Fibroblast of skin of left quadriceps (primary cell): ENCODE measurements around the gene MRAP.
"Not testable (repeated sequence)": the region's sequence is repeated elsewhere in the genome, so short reads cannot be mapped to it uniquely, and the experiment has no call there.

ENCODE experiments used
- DNase-seq, 2 experiments: peaks; one replicate each; pipeline ENCODE4 v3.0.0-alpha.2; 2013; ENCODE audit warnings: low read depth in 2 of 2

MRAP gene

DNA sequence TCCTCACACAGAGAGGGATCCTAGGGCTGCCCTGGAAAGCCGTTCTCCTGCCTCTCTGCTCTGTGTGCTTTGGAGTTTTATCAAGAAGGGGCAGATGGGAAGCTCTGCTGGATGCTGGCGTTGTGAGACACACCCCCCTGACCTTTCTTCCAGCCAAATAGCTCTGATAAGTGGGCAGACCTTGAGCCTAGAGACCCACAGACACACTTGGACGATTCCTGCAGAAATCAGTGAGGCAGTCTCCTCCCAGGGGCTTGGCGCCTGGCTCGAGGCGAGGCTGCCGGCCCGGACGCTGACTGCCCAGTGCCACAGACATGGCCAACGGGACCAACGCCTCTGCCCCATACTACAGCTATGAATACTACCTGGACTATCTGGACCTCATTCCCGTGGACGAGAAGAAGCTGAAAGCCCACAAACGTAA is at the start of gene MRAP:
Gene MRAP (plus strand): TSS at position 198 of the 424 bp plus-strand sequence. CDS start 117 bp downstream, at position 315.
- DNase-seq = no peak

DNA sequence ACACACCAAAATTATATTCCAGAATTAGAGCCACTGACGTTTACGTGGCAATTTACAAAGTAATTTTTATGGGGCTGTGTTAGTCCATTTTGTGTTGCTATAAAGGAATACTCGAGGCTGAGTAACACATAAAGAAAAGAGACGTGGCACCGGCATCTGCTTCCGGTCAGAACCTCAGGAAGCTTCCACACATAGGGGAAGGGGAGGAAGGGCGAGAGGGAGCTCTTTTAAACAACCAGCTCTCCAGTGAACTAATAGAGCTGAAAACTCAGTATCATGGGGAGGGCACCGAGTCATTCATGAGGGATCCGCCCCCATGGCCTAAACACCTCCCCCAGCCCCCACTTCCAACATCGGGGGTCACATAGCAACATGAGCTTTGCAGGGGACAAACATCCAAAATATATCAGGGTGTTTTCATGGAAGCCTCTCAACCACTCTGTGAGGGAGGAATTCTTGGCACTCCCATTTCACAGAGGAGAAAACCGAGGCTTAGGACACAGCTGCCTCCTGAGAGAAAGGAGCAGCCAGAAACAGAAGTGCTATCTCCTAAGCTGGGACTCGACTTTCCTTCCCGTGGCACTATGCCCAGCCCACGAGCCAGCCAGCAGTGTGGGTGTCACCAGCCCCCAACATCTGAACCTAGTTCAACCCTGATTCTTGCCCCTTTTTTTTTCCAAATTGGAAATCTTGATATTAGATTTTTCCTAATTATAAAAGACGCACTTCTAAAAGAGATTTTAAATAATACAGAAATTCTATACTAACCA is 49.0 kb upstream of the MRAP start:
- DNase-seq = no peak

DNA sequence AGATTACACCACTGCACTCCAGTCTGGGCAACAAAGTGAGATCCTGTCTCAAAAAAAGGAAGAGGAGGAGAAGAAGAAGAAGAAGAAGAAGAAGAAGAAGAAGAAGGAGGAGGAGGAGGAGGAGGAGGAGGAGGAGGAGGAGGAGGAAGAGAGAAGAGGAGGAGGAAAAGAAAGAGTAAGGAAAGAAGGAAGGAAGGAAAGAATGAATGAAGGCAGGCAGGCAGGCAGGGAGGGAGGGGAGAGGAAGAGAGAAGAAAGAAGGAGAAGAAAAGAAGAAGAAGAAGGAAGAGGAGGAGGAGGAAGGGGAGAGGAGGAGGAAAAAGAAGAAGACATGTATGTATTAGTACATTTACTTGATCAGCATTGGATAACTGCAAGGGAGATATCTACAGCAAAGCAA is 46.5 kb upstream of the MRAP start:
- no peak for DNase-seq

DNA sequence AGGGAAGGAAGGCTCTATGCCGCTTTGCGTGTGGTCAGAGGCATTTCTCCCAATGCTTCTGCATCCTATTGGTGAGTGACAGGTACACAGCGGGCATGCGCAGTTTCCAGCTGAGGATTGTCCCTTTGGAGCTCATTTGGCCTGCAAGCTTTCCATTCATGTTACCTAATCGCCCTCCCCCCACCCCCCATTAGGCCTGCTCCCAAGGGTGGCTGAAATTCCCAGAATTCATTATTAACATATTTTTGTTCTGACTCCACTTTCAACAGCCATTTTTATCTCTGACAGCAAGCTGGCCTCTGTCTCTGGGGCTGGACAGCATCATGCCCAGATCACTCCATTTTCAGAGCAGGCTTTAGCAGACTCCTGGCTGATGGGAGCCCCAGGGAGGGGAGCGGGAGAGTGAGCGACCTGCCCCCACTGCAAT is 45.4 kb upstream of the MRAP start:
- DNase-seq = peak; percentile 53 to 55

DNA sequence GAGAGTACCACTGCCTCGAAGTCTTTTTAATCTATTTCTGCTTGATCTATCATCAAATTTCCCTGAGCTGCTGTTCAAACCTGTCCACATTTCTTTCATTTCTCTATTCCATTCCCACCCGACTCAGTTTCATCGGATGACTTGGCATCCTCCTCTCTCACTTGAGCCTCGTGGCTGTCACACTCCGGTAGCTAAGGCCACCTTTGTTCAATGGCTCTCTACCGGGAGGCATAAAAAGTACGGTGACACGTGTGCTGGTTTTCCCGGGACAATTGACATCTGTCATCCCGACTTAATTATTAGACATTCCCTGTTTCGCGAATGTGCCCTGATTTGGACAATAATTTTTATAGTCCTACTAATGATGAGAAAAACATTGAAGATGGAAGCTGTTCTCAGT is 42.4 kb upstream of the MRAP start:
- DNase-seq = no peak

DNA sequence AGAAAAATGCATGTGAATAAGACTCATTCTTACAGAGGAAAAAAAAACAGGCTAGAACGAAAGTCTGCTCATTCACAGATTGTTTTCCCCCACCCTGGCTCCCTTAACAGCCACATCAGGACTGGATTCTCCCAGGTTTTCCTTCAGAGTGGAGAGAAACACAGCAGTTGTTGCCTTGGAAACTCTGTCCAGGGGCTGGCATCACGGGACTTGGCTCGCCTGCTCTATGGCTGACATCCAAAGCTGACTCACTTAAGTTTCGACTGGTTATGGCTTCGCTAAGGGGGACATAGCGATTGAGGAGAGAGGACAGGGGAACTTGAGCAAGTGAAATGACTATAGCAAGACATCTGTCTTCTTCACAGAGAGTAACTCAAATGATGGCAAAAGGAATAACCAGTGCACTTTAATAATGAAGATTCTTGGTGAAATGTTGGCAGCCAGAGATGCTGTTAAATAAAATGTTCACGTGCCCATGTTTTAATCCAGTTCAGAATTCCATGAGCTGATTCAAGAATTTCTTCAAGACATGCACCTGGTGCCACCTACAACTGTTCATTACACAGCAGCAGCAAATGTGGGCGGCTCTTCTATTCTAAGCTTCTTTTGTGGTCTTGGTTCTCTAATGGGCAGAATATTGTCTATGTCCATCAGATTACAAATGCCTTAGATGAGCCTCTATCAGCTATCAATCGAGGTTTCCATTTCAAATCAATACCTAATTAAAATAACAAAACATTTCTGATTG is 41.6 kb upstream of the MRAP start:
- DNase-seq = peak; percentile 72 to 74

DNA sequence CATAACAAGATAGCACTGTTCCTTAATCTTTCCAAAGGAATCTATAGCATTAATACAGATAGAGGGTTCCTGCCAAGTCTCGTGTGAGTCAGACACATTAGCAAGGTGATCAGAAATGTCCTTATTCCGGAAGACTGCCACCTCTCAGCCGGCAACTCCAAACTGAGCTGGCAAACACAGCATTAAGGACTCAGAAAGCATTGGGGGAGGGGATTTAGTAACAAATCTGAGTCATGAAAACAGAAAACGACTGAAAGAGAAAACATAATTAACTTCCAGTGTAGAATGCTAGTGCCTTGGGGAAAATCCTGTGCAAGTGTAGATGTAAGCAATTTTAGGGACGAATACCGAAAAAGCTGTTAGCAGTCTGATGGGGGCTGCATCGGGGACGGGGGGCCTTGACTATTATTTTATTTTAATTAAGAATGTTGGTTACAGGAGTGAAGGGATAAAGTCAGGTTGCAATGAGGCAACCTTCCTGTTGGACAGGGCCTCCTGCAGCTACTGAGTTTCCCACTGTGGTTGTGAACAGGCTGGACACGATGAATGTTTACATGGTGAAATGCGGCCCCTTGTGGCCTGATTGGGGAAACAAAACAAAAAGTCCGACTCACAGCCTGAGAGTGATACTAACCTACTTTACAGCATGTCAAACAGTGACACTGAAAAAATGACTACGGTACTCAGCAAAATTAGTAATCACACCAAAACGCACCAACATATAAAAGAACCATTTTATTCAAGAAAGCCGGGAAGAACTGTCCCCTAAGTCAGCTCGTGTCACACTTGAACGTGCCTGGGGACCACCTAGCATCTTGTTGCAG is 40.5 kb upstream of the MRAP start:
- DNase-seq = peak; percentile 63

DNA sequence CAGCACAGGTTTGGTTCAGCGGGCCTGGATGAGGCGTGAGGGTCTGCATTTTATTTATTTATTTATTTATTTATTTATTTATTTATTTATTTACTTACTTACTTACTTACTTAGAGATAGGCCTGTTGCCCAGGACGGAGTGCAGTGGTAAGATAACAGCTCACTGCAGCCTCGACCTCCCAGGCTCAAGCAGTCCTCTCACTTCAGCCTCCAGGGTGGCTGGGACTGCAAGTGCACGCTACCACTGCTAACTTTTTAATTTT is 39.9 kb upstream of the MRAP start:
- not testable (repeated sequence) for DNase-seq

DNA sequence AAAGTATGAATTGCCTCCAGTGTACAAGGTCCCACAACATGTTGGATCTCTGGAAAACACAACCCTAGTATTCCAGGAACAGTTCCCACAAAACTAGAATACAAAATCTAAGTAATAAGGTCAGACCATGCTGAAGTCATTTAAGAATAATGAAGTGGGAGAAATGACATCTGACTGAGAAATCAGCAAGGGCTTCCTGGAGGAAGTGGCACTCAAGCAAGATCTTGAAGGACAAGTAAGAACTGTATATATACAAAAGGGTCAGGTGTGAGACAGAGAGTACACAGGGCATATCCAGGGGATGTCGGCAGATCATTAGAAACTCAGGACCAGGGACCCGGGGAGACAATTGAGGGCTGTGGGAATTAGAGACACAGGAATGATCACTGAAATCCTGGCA is 38.5 kb upstream of the MRAP start:
- DNase-seq = no peak

DNA sequence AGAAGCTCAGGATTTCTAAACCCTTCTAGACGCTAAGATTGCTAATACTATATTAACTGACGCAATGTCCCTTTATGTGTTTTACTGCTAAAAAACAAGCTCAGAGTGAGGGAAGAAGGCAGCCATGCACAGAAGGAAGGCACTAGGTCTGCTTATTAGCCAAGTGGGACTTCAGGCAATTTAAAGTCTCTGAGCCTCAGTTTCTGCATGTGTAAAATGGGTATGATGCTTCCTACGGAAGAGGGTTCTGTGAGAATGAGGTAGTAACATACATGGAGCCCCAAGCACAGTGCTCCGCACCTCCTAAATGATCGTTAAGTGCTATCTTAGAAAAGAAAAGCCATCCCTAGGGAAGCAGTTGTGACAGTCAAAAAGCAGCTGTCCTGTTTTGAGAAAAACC is 36.7 kb upstream of the MRAP start:
- no peak for DNase-seq

DNA sequence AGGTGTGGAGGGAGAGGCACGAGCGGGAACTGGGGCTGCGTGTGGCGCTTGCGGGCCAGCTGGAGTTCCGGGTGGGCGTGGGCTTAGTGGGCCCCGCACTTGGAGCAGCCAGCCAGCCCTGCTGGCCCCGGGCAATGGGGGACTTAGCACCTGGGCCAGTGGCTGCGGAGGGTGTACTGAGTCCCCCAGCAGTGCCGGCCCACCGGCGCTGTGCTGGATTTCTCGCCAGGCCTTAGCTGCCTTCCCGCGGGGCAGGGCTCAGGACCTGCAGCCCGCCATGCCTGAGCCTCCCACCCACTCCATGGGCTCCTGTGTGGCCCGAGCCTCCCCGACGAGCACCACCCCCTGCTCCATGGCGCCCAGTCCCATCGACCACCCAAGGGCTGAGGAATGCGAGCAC is 33.3 kb upstream of the MRAP start:
- DNase-seq = not testable (repeated sequence)

DNA sequence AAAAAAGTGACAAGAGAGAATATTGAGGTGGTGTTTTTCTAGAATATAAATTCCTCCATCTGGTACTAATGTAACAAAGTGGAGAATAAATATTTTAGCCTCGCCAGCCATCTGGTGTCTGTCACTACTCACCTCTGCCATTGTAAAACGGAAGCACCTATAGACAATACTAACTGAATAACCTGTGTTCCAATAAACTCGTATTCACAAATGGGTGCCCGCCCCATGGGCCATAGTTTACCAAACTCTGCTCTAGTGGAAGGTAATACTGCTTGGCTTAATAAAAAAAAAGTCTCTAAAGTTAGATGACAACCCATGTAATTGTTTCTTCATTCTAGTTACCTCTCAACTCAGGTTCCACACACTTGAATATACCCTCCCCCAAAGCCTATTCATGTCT is 27.9 kb upstream of the MRAP start:
- DNase-seq = no peak

DNA sequence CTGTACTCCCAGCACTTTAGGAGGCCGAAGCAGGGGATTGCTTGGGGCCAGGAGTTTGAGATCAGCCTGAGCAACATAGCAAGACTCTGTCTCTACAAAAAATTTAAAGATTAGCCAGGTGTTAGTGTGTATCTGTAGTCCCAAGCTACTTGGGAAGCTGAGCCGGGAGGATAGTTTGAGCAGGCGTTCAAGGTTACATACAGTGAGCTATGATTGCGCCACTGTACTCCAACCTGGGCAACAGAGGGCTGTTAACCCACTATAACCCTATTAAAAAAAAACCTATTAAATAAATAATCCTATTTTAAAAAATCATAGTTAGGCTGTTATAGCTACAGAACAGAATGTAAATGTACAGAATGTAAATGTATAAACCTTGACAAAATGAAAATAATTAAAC is 22.0 kb upstream of the MRAP start:
- no peak for DNase-seq

DNA sequence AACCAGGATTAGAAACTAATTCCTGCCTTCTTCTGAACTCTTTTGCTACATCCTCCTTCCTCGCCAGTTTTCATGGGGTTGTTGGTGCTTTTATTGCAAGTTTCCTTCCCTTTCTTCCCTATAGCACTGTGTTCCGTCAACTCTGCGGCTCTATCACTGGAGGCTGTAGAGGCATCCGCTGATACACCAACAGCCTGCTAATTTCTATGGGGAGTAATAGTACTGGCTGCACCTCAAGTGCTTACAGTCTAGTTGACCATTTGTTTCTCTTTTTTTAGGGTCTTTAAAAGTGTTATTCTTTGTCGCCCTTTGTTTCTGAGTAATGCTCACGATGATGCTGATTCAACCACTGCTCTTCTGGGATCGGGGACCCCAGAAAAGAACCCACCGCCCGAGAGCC is 20.6 kb upstream of the MRAP start:
- no peak for DNase-seq

DNA sequence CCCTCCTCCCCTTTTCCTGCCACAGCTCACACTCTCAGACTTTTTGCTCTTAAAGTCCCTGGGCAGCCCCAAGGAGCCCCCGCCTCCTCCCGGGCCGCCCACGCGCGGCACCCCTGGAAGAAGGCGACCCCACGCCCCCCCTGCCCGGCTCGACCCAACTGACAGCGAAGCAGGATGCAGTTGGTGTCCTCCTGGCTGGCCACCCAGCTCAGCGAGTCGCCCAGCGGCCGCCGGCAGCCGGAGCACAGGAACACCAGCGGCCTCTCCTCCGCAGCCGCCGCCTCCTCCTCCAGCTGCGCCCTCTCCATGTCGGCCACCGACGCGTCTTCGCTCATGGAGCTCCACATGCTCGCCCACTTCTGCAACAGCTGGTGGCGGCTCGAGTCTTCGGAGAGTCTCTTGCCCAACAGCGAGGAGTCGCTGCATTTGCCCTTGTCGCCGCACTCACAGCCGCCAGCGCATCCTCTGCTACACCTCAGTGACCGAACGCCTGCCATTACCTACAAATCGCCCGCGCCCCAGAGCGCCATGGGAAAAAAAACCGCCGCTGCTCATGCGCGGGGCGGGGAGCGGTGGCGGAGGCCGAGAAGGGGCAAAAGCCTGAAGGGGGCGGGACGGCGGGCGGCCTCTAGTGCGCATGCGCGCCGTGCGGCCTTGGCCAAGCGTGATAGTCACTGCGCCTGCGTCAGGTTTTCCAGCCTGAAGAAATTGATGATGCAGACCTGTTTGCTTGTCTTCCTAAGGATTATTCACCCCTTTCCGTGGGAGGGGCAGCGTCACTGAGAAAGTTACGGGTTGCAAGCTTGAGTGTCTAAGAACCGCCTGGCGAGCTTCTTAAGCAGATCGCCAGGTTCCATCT is 19.9 kb upstream of the MRAP start, which contains the start of gene MIS18A:
Gene MIS18A (minus strand): TSS at position 532 of the 859 bp plus-strand sequence. CDS start 35 bp downstream, at position 497.
- peak; percentile 86 to 87 for DNase-seq

DNA sequence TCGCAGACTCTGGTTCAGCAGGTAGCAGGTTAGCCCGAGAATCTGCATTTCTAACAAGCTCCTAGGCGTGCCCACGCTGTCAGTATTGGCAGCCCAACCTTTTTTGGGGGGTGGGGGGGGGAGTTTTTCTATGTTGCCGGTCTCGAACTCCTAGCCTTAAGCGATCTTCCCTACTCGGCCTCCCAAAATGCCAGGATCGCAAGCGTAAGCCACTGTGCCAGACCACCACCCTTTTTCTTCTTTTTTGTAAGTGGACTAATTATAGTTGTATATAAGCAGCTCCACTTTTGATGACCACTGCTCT is 19.3 kb upstream of the MRAP start:
- no peak for DNase-seq

DNA sequence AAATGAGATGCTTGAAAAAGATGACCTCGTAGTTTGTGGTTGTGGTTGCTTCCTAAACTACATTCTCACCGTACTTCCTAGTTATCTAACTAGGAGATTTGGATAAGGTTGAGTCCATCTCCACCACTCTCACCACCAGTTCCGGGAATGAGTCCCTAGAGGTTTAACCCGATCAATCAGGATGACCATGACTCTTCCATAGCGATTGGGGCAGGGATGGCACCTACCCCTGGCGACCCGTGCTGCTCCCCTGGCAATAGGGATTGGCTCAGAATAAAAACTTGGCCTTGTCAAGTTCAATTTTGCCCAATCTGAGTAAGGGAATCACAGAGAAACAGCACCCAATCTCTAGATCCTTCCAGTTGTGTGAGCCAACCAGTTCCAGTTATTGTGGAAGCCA is 17.1 kb upstream of the MRAP start:
- no peak for DNase-seq

DNA sequence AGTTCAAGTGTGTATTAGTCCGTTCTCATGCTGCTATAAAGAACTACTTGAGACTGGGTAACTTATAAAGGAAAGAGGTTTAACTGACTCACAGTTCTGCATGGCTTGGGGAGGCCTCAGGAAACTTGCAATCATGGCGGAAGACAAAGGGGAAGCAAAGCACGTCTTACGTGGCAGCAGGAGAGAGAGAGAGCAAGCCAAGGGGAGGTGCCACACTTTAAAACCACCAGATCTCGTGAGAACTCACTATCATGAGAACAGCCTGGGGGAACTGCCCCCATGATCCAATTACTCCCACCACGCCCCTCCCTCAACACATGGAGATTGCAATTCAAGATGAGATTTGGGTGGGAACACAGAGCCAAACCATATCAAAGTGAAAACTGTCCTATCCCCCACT is 15.7 kb upstream of the MRAP start:
- no peak for DNase-seq

DNA sequence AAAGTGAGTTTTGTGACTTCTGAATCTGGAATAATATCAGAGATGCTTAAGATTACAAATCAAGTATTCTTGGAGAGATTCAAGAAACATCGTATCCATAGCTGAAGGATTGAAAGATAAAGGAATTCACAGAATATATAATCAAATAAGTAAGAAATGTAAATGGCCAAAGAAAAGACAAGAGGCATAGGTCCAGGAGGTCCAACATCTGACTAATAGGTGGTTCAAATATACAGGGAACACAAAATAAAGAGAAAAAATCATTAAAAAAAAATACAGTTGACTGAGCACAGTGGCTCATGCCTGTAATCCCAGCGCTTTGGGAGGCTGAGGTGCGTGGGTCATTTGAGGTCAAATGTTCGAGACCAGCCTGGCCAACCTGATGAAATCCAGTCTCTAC is 13.2 kb upstream of the MRAP start:
- DNase-seq = no peak

DNA sequence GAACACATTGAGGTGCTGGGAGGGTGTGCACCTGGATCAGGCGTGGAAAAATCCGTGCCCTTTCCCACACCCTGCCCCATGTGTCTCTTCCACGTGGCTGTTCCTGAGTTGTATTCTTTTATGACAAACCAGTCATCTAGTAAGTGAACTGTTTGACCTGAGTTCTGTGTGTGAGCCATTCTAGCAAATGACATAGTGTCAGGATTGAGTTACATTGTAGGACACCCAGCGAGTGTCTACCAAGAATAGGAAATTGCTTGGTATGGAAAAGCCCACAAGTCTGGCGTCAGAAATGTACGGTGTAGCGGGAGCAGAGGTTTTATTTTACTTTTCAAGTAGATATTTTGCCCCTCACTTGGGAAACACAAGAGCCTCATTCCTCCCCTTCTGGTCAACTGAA is 1.2 kb upstream of the MRAP start:
- DNase-seq = no peak

DNA sequence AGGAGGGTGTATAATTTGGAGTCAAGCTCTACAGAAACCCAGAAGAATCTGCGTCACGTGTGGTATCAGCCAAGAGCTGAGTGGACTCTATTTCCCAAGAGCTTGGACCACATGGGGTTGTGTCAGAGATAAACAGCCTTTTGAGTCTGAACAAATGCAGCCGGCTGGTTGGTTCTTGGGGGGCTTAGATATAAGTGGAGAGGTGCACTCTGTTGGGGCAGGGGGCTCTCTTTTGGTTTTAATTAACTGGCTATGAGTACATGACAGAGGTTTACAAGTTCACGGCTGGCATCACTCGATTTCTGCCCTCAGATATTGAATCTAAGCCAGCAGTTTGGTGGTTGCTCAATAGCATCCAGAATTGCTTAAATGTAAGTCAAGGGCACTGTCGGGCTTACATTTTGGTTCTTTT is 501 bp upstream of the MRAP start:
- no peak for DNase-seq

DNA sequence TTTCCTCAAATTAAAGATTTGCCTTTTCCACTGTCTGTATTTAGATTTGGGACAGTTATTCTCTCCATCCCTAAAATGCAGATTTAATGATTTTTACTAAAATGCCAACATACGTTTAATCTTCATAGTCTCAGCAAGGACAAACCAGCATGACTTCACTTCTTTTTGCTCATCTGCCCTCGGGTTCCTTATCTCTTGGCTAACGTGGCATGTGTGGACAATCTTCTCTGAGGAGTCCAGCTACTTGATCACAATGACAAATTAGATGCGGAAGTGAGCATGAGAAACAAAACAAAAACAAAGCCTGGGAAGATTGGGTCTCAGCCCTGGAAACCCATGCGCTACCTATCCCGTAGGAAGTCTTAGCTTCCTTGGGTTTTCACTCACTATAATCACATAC is 1.0 kb downstream of the MRAP start:
- no peak for DNase-seq
